ENCODE results near the gene GPX3. TPM values are rescaled to one million over a fixed set of nuclear protein-coding genes. Genes with fewer than 3 reads are reported as not detected.

The GPX3 gene
- total RNA-seq, 1 donor from 2014 or later = 10.9 TPM

DNA sequence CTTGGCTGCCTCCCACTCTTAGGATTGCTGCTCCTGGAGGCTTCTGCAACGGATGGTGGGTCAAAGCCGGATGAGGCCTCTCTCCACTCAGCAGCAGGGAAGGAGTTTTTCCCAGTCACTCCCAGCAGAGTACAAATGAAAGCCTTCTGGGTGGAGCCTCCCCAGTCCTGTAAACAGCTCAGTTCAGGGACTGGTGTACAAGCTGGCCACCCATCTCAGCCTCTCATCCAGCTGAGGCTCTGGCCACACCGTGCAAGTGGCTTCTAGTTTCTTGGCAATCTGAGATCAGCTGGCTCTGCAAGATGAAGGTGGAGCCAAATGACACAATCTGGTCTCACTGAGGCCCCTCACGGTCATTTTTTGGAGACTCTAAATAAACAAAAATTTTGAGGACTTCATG lies 10.0 kb downstream of the GPX3 start:
- TF ChIP-seq, protein P1, sequence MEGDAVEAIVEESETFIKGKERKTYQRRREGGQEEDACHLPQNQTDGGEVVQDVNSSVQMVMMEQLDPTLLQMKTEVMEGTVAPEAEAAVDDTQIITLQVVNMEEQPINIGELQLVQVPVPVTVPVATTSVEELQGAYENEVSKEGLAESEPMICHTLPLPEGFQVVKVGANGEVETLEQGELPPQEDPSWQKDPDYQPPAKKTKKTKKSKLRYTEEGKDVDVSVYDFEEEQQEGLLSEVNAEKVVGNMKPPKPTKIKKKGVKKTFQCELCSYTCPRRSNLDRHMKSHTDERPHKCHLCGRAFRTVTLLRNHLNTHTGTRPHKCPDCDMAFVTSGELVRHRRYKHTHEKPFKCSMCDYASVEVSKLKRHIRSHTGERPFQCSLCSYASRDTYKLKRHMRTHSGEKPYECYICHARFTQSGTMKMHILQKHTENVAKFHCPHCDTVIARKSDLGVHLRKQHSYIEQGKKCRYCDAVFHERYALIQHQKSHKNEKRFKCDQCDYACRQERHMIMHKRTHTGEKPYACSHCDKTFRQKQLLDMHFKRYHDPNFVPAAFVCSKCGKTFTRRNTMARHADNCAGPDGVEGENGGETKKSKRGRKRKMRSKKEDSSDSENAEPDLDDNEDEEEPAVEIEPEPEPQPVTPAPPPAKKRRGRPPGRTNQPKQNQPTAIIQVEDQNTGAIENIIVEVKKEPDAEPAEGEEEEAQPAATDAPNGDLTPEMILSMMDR (conservative IDR thresholded peaks at IDR 0.05; ENCODE audit: low read depth, low read length) = no peak
- H3K4me3 ChIP-seq (ENCODE audit: low read depth, low read length) = no peak overlapping the region
- DNase-seq (ENCODE audit: low read depth) = no peak

DNA sequence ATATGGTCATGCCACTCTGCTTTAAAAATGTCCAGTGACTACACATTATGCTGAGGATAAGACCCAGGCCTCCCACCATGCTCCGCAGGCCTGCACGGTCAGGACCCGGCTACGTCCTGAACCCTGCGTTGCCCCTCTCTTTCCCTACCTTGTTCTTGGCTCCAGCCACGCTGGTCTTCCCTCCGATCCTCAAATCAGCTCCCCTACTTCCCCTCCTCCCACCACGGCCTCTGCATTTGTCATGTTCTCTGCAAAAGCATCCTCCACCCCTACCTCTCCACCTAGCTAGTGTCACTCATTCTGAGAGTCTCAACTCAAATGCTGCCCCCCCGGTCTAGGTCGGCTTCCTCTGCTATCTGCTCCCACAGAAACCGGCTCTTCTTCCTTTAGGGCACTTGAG lies 11.2 kb downstream of the GPX3 start:
- H3K4me3 ChIP-seq (ENCODE audit: low read depth, low read length) = no peak overlapping the region
- no peak for DNase-seq (ENCODE audit: low read depth)
- TF ChIP-seq, protein P1 (conservative IDR thresholded peaks at IDR 0.05; ENCODE audit: low read depth, low read length) = no peak

DNA sequence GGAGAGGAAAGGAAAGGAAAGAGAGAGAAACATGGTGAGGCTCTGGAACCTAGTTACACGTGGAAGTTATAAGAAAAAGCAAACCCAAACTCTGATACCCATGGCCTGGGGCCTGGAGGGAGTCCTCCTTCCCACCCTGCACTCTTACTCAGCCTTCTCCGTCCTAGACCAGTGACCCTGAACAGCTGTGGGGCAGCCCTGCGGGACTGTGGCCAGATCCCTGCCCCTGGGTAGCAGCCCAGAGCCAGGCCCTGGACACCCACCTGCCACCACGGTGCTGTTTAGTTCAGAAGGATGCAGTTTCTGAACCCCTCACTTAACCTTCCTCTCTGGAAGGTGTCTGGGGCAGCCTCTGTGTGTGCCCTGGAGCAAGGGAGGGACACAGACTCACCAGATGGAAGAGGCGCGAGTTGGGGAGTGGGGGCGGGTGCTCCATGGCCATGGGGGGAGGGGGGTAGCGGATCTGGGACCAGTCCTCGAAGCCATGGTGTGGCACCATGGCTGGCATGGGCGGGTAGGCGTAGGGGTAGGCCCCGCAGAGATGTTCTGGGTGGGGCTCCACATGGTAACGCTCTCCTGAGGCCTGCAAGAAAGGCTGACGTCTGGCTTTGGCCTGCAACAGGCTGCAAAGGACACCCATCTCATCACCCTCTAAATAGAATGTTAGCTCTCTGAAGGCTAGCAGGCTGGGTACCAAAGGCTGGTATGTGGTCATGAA lies 13.0 kb downstream of the GPX3 start:
- TF ChIP-seq, protein P1 (conservative IDR thresholded peaks at IDR 0.05; ENCODE audit: low read depth, low read length) = no peak
- DNase-seq (ENCODE audit: low read depth) = no peak
- H3K4me3 ChIP-seq (ENCODE audit: low read depth, low read length) = no peak overlapping the region

DNA sequence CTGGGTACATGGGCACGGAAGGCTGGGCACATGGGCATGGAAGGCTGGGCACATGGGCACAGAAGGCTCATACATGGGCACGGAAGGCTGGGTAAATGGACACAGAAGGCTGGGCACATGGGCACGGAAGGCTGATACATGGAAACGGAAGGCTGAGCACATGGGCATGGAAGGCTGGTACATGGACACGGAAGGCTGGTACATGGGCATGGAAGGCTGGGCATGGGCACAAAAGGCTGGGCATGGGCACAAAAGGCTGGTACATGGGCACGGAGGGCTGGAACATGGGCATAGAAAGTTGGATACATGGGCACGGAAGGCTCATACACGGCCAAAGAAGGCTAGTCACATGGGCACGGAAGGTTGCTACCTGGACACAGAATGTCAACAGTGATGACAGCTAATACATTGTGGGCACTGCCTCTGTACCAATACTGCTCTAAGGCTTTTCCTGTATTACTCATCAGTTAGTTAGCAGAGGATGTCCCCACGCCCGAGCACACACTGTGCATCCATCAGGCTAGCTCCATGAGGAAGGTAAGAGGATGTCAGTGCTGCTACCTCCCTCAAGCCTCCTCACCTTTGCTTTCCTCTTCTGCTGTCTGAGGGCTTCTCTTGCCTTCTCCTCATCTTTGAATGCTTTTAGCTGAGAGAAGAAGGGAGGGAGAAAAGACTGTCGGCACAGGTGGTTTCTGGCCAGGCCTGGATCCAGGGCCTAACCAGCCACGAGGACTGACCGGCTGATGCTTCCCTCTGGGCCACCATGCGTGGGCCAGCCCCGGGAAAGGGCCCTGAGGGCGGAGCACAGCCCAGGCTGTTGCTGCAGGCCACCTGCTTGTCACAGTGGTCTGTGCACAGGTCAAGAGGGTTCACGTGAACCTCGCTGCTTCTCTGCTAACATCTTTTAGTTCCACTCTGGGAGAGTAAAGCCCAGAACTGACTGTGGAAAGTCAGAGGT lies 14.3 kb downstream of the GPX3 start:
- TF ChIP-seq, protein P1 (conservative IDR thresholded peaks at IDR 0.05; ENCODE audit: low read depth, low read length) = no peak
- H3K4me3 ChIP-seq (ENCODE audit: low read depth, low read length) = no peak overlapping the region
- no peak for DNase-seq (ENCODE audit: low read depth)

DNA sequence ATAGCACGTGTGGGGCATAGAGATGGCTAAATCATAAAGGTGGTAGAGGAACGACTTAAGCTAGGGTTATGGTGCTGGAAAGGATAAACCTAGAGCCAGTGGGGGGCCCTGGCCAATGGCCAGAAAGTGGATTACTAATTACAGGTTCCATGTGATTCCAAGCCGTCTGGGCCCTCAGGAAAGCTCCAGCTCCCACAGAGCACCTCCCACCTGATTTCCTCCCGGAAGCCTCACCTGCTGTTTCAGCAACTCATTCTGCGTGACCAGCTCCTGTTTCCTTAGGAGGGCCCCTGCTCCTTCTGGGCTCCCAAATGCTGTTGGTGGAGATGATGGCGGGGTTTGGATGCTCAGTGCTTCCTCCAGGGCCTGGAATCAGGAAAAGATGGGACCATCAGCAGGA lies 16.2 kb downstream of the GPX3 start:
- H3K4me3 ChIP-seq (ENCODE audit: low read depth, low read length) = no peak overlapping the region
- TF ChIP-seq, protein P1 (conservative IDR thresholded peaks at IDR 0.05; ENCODE audit: low read depth, low read length) = no peak
- DNase-seq (ENCODE audit: low read depth) = no peak

DNA sequence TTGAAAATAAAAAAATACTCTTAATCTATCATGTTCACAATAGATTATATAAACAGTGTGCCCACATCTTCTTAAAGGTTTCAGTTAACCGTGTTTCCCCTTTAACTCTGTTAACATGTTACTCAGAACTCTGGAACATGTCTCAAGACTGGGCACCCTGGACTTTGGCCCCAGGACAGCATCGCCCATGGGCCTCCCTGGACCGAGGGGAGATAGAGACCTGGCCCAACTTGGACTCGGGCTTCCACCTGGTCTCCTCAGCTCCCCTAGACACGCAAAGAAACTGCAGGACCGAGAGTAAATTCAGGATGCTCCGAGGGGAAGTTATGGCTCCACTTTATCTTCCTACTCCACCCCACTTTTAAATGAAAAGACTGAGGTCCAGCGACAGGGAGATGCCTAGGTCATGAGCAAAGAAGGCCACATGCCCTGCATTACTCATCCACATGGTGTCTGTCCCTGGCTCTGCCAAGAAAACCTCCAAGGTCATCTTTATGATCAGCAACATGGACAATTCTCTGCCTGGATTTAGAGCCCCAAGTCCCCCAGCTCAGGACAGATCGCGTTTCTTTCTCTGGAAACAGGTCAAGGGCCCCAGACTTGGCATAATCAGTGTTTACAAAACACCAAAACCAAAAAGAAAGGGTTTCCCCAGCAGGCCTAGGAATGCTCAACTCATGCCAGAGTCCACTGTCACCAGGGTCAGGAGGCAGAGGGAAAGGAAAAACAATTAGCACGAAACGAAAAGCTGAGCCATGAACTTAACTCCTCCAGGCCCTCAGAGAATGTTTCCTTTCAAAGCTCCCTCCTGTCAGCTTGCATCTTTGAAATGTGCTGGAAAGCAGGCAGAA lies 17.4 kb downstream of the GPX3 start:
- H3K4me3 ChIP-seq (ENCODE audit: low read depth, low read length) = no peak overlapping the region
- TF ChIP-seq, protein P1 (conservative IDR thresholded peaks at IDR 0.05; ENCODE audit: low read depth, low read length) = no peak
- DNase-seq (ENCODE audit: low read depth) = no peak

Data from epithelial cell of proximal tubule (primary cell).